Measurements from ENCODE around the gene ARHGEF7.

DNA sequence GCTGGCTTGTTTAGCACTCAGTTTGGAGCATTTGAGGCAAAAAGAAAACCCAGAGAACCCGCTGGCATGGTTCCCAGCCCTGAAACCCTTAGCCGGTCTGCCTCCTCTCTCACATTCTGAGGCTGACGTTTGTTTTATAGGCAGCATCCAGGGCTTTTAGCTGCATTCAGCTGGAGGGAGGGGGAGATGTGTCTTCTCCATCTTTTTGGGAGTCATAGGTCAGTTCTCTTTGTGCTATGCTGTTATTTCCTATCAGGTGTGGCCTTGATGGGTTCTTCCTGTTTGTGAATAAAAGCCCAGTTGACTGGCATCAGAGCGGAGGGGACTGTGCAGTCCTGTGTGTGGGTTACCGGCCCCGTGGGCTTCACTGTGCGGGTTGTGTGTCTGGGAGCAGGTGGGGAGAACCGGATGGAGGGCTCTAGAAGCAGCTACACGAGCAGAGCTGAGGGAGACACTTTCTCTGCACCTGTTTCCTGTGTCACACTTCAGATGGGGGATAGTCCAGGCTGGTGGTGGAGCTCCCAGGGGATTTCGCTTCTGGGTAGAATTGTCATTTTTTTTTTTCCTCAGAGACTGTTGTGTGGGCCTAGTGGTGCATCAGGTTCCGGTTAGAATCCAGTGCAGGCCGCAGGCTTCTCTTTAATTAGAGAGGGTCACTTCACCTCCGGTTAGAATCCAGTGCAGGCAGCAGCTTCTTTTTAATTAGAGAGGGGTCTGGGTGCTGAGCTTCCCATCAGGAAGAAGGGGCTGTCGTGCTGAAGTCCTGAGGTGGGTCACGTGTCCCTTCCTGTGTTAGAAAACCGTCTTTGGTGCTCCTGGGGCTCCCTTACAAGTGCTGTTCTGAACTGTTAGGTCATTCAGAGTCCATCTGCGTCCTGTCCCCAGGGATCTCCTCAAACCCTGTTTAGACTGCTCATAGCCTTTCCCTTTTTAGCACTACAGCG is 69.6 kb downstream of the ARHGEF7 start:
- TF ChIP-seq CTCF (IDR thresholded peaks at IDR 0.05; ENCODE audit: insufficient read depth, low read depth, low read length), result no peak
- TF ChIP-seq EZH2 (IDR thresholded peaks at IDR 0.05; ENCODE audit: insufficient read depth, low read length), result no peak
